CD4-positive, alpha-beta T cell treated with Interleukin-17A for 4 hours (primary cell): ENCODE measurements around the gene KIRREL3.
A peak's percentile ranks its signal among the peaks of the same experiment; 100 is the strongest.

Experiments used
- DNase-seq: peaks from one replicate; pipeline ENCODE4 v3.0.0-alpha.2; 2020; ENCODE audit warnings: mixed read lengths

Gene KIRREL3

GRCh38 chr11:126592496-126593410 is 407.8 kb downstream of the KIRREL3 start:
- DNase-seq = no peak

DNA sequence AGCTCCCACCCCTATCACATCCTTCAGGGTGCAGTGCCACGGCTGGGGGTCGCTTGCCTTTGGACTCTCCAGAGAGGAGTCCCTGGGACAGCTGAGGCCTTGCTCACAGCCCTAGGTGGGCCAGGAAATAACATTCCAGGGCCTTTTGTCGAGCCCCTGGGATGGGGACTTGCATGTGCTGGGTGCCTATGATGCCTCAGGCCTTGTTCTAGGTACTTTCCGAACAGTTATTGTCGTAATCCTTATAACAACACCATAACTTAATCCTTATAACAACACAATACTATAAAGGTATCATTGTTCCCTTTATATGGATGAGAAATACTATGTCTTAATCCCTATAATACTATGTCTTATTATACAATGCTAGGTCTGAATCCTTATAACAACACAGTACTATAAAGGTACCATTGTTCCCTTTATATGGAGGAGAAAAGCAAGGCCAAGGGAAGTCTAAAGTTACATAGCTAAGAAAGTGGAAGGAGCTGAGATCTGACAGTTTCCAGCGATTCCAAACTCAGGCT is 408.5 kb downstream of the KIRREL3 start:
- no peak for DNase-seq

GRCh38 chr11:126589492-126589803 is 411.1 kb downstream of the KIRREL3 start:
- no peak for DNase-seq

- no peak for DNase-seq
Observed at GRCh38 chr11:126588630-126589491, 411.7 kb downstream of the KIRREL3 start.

DNA sequence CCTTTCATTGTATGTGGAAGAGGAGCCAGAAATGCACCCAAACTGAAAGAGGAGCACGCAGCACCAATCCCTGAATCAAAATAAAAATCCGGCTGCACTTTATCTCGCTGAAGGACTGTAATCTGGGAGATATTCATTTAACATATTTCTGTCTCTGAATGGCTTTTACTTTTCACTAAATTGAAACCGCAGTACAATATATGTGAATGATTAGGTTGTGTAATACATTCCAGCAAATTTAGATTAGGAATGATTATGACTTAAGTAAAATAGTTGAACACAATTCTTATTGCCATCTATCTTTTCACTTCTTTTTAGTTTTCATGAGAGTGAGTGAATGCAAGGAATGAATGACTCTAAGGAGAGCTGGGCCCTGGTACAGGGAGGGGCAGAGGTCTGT is 413.0 kb downstream of the KIRREL3 start:
- no peak for DNase-seq

- no peak for DNase-seq
Observed at GRCh38 chr11:126585774-126586491, 414.6 kb downstream of the KIRREL3 start.

DNA sequence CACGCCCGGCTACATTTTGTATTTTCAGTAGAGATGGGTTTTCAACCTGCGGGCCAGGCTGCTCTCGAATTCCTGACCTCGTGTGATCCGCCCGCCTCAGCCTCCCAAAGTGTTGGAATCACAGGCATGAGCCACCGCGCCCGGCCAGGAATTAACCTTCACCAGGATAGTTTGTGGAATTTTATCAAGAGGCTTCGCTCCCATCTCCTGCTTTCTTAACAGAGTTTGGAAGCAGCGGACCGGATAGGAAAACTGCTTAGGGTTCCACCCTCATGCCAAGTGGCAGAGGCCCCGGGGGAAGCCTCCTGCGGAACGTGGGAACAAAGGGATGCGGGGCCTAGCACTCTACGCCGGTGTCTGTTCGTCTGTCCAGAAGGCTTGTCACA is 415.2 kb downstream of the KIRREL3 start:
- no peak for DNase-seq

DNA sequence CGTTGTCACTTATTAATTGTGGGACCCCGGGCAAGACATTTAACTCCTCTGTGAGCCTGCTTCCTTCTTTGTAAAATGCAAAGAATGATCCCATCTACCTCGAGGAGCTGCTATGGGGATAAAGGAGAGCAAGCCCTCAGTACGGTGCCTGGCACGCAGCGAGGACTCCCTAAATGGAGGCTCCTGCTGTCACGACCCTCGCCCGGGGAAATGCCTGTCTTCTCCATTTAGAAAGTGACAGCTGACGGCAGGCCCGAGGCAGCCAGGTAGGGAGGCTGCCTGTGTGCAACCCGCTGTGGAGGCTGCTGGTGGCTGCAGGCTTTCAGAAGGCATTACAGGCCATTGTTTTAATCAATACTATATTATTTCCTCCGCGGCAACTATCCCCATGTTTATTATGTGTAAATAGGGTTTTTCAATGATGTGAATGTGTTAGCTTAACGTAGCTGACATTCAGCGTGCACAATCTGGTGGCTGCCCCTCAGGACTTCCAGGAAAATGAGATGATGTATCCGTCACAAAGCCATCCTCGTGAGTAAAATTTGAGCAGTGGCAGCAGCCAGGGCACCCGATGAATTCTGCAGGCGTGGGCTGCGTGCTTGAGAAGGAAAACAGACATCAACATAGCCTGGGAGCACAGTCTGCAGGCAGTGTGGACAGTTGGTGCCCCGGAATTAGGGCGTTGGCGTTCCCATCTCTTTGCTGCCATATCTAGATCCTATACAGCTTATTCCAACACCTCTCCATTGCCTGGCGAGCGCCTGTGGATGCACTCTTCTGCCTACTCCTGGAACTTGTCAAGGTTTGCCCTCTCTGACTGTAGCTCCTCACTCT is 416.8 kb downstream of the KIRREL3 start:
- DNase-seq = no peak

GRCh38 chr11:126583101-126583500 is 417.5 kb downstream of the KIRREL3 start:
- DNase-seq = no peak

DNA sequence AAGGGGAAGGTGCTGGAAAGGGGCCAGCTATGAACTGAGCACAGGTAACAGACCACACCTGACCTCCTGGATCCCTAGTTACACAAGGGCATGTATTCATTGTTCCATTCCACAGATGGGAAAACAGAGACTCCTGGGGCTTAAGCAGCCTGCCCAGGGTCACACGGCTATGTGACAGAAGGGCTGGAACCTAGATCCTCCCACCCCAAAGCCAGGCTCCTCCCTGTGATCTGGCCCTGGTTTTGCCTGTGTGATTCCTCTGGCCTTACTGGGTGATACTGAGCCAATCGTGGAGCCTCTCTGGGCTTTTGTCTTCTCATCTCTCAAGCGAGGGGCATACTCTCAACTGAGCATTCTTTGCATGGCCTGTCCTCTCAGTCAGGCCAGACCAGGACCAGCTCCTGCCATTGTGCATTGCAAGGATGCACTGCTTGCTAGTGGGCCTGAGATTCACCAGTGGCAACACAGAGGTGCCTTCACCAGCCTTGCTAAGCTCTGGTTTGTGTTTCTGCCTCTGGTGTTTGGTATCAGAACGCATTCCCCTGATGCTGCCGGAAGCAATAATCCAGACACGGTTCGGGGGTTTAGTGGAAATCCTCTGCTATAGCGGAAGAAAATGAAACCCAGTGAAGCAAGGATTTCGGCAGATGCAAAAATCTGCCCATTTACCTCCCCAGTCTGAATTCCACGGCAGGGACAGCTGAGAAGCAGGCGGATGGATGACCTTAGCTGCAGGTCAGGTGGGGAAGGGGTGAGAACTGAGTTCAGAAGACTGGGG is 418.5 kb downstream of the KIRREL3 start:
- DNase-seq = no peak

GRCh38 chr11:126578426-126578825 is 422.1 kb downstream of the KIRREL3 start:
- DNase-seq = no peak

DNA sequence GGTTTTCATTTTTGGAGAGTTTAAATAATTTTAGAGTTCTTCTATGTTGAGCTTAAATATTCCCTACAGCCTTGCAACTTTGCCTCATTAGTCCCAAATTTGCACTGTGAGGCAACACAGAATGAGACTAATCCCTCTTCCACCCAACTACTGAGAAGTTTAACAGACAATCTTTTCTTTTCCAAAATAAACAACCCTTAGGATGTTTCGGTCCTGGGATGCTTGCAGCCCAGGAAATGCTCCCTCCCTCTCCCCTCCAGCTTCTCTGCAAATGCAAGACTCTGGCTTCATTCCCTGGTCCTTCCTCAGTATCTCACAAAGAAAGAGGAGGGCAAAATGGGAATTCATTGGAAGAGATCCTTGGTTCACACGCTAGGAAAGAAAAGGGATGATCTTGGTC is 422.5 kb downstream of the KIRREL3 start:
- DNase-seq = no peak

DNA sequence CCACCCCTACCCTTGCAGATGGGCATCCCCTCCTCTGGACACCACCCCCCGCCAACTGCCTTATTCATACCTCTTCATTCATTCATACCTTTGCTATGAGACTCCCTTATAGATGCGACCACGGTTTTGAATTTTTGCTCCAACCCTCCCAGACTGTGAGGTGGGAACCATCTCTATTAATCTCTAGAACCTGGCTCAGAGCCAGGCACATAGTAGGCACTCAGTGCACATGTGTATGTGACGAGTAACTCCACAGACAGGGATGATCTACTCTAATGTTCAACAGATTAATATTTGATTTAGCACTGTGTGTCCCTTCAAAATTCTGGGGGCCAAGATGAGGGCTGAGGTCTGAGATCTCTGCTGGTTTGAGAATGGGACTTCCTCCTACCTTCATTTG is 424.7 kb downstream of the KIRREL3 start:
- DNase-seq = no peak

- DNase-seq = no peak
Observed at GRCh38 chr11:126573325-126573978, 427.1 kb downstream of the KIRREL3 start.

- no peak for DNase-seq
Observed at GRCh38 chr11:126570489-126570888, 430.1 kb downstream of the KIRREL3 start.

- DNase-seq = no peak
Observed at GRCh38 chr11:126567419-126567818, 433.2 kb downstream of the KIRREL3 start.

DNA sequence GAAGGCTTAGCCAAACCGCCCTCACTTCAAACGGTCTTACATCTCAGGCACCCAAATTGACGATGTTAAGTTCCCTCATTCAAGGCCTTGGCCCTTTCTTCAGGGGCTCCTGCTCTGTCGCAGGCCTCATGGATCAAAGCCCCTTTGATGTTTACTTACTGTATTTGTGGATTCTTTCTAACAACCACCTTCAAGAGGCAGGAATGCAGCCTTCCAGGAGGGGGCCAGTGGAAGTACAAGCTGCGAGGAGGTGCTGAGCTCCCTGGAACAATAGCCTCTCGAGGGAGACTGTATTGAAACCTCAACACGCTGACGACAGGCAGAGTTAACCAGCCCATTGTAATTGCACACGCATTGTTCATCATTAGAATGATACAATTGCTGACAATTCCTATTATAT is 436.0 kb downstream of the KIRREL3 start:
- no peak for DNase-seq

DNA sequence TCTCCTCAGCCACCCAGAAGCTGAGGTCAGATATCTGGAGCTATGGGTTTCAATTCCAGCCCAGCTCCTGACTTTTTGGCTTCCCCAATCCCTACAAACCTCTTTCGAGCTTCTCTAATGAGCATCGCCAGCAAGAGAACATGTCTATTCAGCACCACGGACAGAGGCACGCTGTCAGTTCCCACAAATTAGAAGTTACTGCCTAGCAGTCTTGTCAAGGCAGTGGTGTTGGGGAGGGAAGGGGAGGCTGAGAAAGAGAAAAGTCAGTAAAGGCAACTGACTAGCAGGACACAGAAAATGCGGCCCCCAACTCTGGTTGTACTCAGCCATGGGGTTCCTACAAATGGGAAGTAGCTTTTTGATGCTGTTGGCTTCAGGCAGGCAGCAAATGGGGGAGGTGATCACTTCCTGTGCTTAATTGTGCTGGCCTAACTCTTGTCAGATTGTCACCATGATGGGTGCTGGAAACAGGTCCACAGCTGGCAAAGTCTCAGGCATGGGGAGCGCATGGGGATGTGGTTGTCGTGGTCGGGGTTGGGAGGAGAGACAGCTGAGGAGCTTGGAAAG is 439.2 kb downstream of the KIRREL3 start:
- peak; percentile 10 for DNase-seq

DNA sequence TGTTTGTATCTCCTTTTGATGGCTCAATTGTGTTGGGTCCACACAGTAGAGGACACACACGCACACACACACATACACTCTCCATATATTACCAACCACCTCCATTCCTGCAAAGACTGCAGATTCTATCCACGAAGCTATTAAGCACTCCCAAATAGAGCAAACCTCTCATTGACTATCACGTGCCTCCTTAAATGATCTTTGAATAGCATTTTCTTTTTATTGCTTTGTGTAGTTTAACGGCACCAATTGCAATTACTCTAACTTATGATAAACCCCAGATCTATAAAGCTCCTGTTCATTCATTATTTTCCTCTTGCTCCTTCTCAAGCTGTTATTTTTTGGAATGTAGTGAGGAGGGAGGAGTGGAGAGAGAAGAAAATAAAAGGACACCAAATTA is 440.3 kb downstream of the KIRREL3 start:
- no peak for DNase-seq
